HCT116 (cell line): ENCODE results near the gene CXADR. TPM values are rescaled to one million over a fixed set of nuclear protein-coding genes. Genes with fewer than 3 reads are reported as not detected.

Source experiments
- ATAC-seq: fragments of 200-7000 bp; cut with Tn5 transposase; 2 replicates; pipeline ENCODE4 v1.9.1; 2020; ENCODE audit warnings: mild to moderate bottlenecking, moderate library complexity
- BruUV-seq: library from RNA; stranded (reverse); fragments of 400-500 nt; replicated peaks from 2 replicates; lab custom pipeline; 2021; lab: Mats Ljungman, UMichigan
- CTCF ChIA-PET: fragments of 300-600 bp; sonication (Branson Sonifier 250); formaldehyde crosslinking; loops from one replicate; lab custom pipeline; 2021; ENCODE audit warnings: antibody characterized with exemption; lab: Charles Lee
- POLR2A ChIA-PET: fragments of 300-600, 350-600 bp; sonication (Branson Sonifier 250); formaldehyde crosslinking; loops from one replicate; lab custom pipeline; 2021; ENCODE audit warnings: antibody characterized with exemption; lab: Charles Lee
- RAD21 ChIA-PET, 2 experiments: fragments of 300-600 bp; sonication (Branson Sonifier 250); formaldehyde crosslinking; loops; one replicate each; lab custom pipeline; 2023; ENCODE audit warnings: low total read pairs in 2 of 2; ENCODE audit not compliant: uncharacterized antibody in 2 of 2, unreplicated experiment in 2 of 2, low non-redundant PET in 1 of 2; lab: Charles Lee
- DNase-seq: peaks from one replicate; pipeline ENCODE4 v3.0.0-alpha.2; 2010; ENCODE audit warnings: low read depth, low spot score
- H2AFZ ChIP-seq: fragments of 200-600 bp; shearing (Covaris generic), sonication (generic); 2 replicates; pipeline ENCODE4 v1.6.1; 2017; ENCODE audit warnings: low read depth, mixed run types, mixed read lengths, antibody characterized with exemption, low read length; ENCODE audit not compliant: poor library complexity, severe bottlenecking
- H3K27ac ChIP-seq: 2 replicates; pipeline ENCODE4 v1.5.1; 2012; ENCODE audit warnings: low read depth, low read length
- H3K27me3 ChIP-seq: fragments of 200-600 bp; sonication (generic); 2 replicates; pipeline ENCODE4 v1.6.1; 2016; ENCODE audit warnings: mixed run types, low read length, mixed read lengths; ENCODE audit not compliant: insufficient read depth
- H3K36me3 ChIP-seq, 2 experiments: fragments of 200-500 bp in 1 of 2; fragments of 200-600 bp in 1 of 2; sonication (Bioruptor generic) in 1 of 2; sonication (generic) in 1 of 2; 2 replicates each; pipeline versions ENCODE4 v1.5.1 to v1.6.1; 2014 to 2016; ENCODE audit warnings: low read length in 2 of 2, inconsistent platforms in 1 of 2, mixed read lengths in 1 of 2, mixed run types in 1 of 2; ENCODE audit not compliant: insufficient read depth in 2 of 2, control insufficient read depth in 1 of 2
- H3K4me1 ChIP-seq, 2 experiments: fragments of 200-600 bp in 1 of 2; sonication (generic) in 1 of 2; 2 replicates each; pipeline versions ENCODE4 v1.5.1 to v1.6.1; 2012 to 2017; ENCODE audit warnings: low read length in 2 of 2, inconsistent platforms in 1 of 2, mild to moderate bottlenecking in 1 of 2, mixed read lengths in 1 of 2, mixed run types in 1 of 2, moderate library complexity in 1 of 2; ENCODE audit not compliant: insufficient read depth in 2 of 2, control insufficient read depth in 1 of 2
- H3K4me2 ChIP-seq: fragments of 200-600 bp; sonication (generic); 2 replicates; pipeline ENCODE4 v1.6.1; 2017; ENCODE audit warnings: mixed run types, low read length, mixed read lengths
- H3K4me3 ChIP-seq, 2 experiments: fragments of 200-600 bp in 1 of 2; sonication (generic) in 1 of 2; replicated peaks in 1 of 2; 2 replicates each; pipeline ENCODE4 v1.5.1; 2011 to 2016; ENCODE audit warnings: low read length in 2 of 2, control low read depth in 1 of 2, low read depth in 1 of 2, mild to moderate bottlenecking in 1 of 2, mixed read lengths in 1 of 2, mixed run types in 1 of 2
- H3K79me2 ChIP-seq: fragments of 200-600 bp; sonication (generic); 2 replicates; pipeline ENCODE4 v1.6.1; 2017; ENCODE audit warnings: mild to moderate bottlenecking, mixed run types, low read length, moderate library complexity, mixed read lengths; ENCODE audit not compliant: insufficient read depth
- H3K9ac ChIP-seq: fragments of 200-600 bp; sonication (generic); 2 replicates; pipeline ENCODE4 v1.6.1; 2016; ENCODE audit warnings: low read length, mixed read lengths
- H3K9me2 ChIP-seq: fragments of 200-600 bp; sonication (generic), shearing (Covaris generic); 2 replicates; pipeline ENCODE4 v1.6.1; 2017; ENCODE audit warnings: mixed run types, mild to moderate bottlenecking, moderate library complexity; ENCODE audit not compliant: insufficient read depth
- H3K9me3 ChIP-seq, 2 experiments: fragments of 200-500 bp in 1 of 2; fragments of 200-600 bp in 1 of 2; sonication (Bioruptor generic) in 1 of 2; sonication (generic) in 1 of 2; 2 replicates each; pipeline ENCODE4 v1.6.1; 2014 to 2017; ENCODE audit warnings: low read length in 2 of 2, mixed read lengths in 2 of 2, inconsistent platforms in 1 of 2, low read depth in 1 of 2, mild to moderate bottlenecking in 1 of 2, mixed run types in 1 of 2, moderate library complexity in 1 of 2; ENCODE audit not compliant: control insufficient read depth in 1 of 2, insufficient read depth in 1 of 2
- H4K20me1 ChIP-seq: fragments of 200-600 bp; sonication (generic), shearing (Covaris generic); 2 replicates; pipeline ENCODE4 v1.6.1; 2017; ENCODE audit warnings: mixed run types, mild to moderate bottlenecking, moderate library complexity; ENCODE audit not compliant: insufficient read depth
- ATF3 ChIP-seq: IDR thresholded peaks from 2 replicates; pipeline ENCODE4 v1.6.1; 2012
- CTCF ChIP-seq, 3 experiments: fragments of 200-600 bp in 1 of 3; sonication (generic) in 1 of 3; IDR thresholded peaks in 2 of 3; conservative IDR thresholded peaks in 1 of 3; 2 replicates each; pipeline ENCODE4 v1.5.1; 2012 to 2017; ENCODE audit warnings: low read depth in 2 of 3, low read length in 2 of 3, antibody characterized with exemption in 1 of 3, borderline replicate concordance in 1 of 3, control low read depth in 1 of 3, mild to moderate bottlenecking in 1 of 3, mixed read lengths in 1 of 3, mixed run types in 1 of 3, moderate library complexity in 1 of 3; ENCODE audit not compliant: insufficient read depth in 1 of 3
- FOSL1 ChIP-seq: IDR thresholded peaks from 2 replicates; pipeline ENCODE4 v1.6.1; 2012; ENCODE audit warnings: low read depth
- POLR2AphosphoS5 ChIP-seq: IDR thresholded peaks from 2 replicates; pipeline ENCODE4 v1.6.1; 2011; ENCODE audit warnings: mild to moderate bottlenecking, low read depth, low read length, moderate library complexity
- RAD21 ChIP-seq: IDR thresholded peaks from 2 replicates; pipeline ENCODE4 v1.6.1; 2012; ENCODE audit warnings: low read depth, mild to moderate bottlenecking
- REST ChIP-seq: IDR thresholded peaks from 2 replicates; pipeline ENCODE4 v1.6.1; 2012; ENCODE audit warnings: low read depth
- SRF ChIP-seq: IDR thresholded peaks from 2 replicates; pipeline ENCODE4 v1.6.1; 2012; ENCODE audit warnings: low read depth
- intact Hi-C: fragments of 100-400 bp; cut with micrococcal nuclease; formaldehyde crosslinking; loops from 2 replicates; pipeline ENCODE4 v1.10.0; 2022
- total RNA-seq: library from RNA; stranded (reverse); gene quantifications from one replicate; pipeline ENCODE4 v1.2.1, GENCODE V29; 2021; ENCODE audit not compliant: unreplicated experiment

CXADR gene
- total RNA-seq, 1 experiment from 2014 or later, result 21.6 TPM

GRCh38 chr21:17572431-17572830 lies 59.6 kb downstream of the CXADR start:
- Histone ChIP-seq H3K9ac (no peak overlapping the region), H3K79me2 (no peaks in the 10 kb centered on the region), H3K27me3 (no peaks in the 10 kb centered on the region), H3K9me2 (no peaks in the 10 kb centered on the region), H4K20me1 (no peaks in the 10 kb centered on the region; the same call in 1 of the 2 replicates), H3K9me3 (no peaks in the 10 kb centered on the region), H3K4me2 (no peak overlapping the region), H3K4me3 (no peak overlapping the region), H3K36me3 (no peaks in the 10 kb centered on the region), H3K4me1 (no peaks in the 10 kb centered on the region), H2AFZ (no peak overlapping the region), H3K27ac (no peak overlapping the region)
- DNase-seq (no peak), ATAC-seq (no peak)
- no peak for TF ChIP-seq RAD21
- no peak for TF ChIP-seq FOSL1
- no peak for TF ChIP-seq SRF
- no peak for TF ChIP-seq POLR2AphosphoS5
- TF ChIP-seq CTCF (IDR thresholded peaks at IDR 0.05 in 2 of 3, conservative IDR thresholded peaks at IDR 0.05 in 1 of 3; ENCODE audit: borderline replicate concordance in 1 of 3, insufficient read depth in 1 of 3, low read depth in 2 of 3, low read length in 2 of 3), result no peak
- TF ChIP-seq ATF3, result no peak
- no peak for TF ChIP-seq REST
- CTCF ChIA-PET, result no interaction called here
- intact Hi-C loops, result no loop called here
- POLR2A ChIA-PET, result no interaction called here
- RAD21 ChIA-PET, result no interaction called here
- BruUV-seq, result no TSS peak
